ENCODE measurements around the gene RHOBTB1.

DNA sequence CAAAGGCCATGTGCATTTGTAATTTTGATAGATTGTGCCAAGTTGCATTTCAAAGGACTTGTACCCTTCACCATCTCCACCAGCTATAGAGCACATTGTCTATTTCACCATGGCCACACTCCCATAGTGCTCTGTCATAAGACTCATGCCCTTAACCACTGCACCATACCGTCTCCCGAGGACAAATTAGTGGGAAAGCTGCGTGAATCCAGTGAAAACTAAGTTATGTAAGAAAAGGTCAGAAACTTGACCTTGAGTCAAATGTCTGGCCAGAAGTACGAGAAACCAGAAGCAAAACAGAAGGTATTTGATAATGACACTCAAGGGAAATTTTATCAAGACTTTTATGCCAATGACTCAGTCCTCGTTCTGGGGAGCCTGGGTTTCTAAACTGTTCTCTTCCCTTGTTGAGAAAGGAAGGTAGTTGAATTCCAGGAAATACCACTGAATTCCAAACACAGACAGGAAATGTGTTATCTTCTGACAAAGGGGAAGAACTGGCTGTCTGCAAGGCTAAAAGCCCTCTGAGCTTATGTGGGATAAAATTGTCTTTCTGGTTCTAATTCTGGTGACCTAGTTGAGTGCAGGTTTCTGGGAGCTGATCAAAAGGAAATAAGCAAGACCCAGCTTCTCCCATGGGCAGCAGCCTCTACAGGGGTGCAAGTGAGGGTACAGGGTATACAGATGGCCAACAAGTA lies 116.0 kb downstream of the RHOBTB1 start:
- TF ChIP-seq TAF1 (IDR thresholded peaks at IDR 0.05; ENCODE audit: borderline replicate concordance, low read depth, low read length) (no peak), POLR2A (IDR thresholded peaks at IDR 0.05; ENCODE audit: low read depth, low read length) (no peak), POLR2AphosphoS5 (IDR thresholded peaks at IDR 0.05; ENCODE audit: low read depth, low read length) (no peak)

All from GM12892 (cell line).